Activated CD4-positive, alpha-beta T cell treated with anti-CD3 and anti-CD28 coated beads for 36 hours (primary cell): ENCODE measurements around the gene USP3. TPM values are rescaled to one million over a fixed set of nuclear protein-coding genes. Genes with fewer than 3 reads are reported as not detected.

Experiments
- ATAC-seq: fragments of 200-7000 bp; cut with Tn5 transposase; one replicate; pipeline ENCODE4 v1.10.0; 2021; ENCODE audit warnings: mild to moderate bottlenecking, moderate library complexity
- CTCF ChIA-PET: fragments of 350-600 bp; sonication (Branson Sonifier 250); formaldehyde crosslinking; loops from one replicate; lab custom pipeline; 2021; ENCODE audit warnings: antibody characterized with exemption; lab: Charles Lee
- POLR2A ChIA-PET: fragments of 350-600 bp; sonication (Branson Sonifier 250); formaldehyde crosslinking; loops from one replicate; lab custom pipeline; 2021; ENCODE audit warnings: antibody characterized with exemption, inconsistent platforms; lab: Charles Lee
- DNase-seq: peaks from one replicate; pipeline ENCODE4 v3.0.0-alpha.2; 2020
- H3K27ac Mint-ChIP-seq: one replicate; pipeline ENCODE4 v1.8.0; 2021; ENCODE audit warnings: mixed read lengths
- H3K27me3 Mint-ChIP-seq: one replicate; pipeline ENCODE4 v1.8.0; 2021; ENCODE audit warnings: mixed read lengths
- H3K36me3 Mint-ChIP-seq: one replicate; pipeline ENCODE4 v1.8.0; 2021; ENCODE audit warnings: low read depth, mixed read lengths
- H3K4me1 Mint-ChIP-seq: one replicate; pipeline ENCODE4 v1.8.0; 2021; ENCODE audit warnings: mixed read lengths
- H3K4me3 Mint-ChIP-seq: one replicate; pipeline ENCODE4 v1.8.0; 2021; ENCODE audit warnings: mild to moderate bottlenecking, moderate library complexity, mixed read lengths
- H3K9me3 Mint-ChIP-seq: one replicate; pipeline ENCODE4 v1.8.0; 2021; ENCODE audit warnings: low read depth, mixed read lengths
- intact Hi-C, 2 experiments: fragments of 100-400 bp; cut with DNase I in 1 of 2; cut with micrococcal nuclease in 1 of 2; formaldehyde crosslinking; loops; one replicate each; pipeline versions ENCODE4 v1.14.2 to v1.15.1; 2022 to 2024; cut with DNase I, micrococcal nuclease
- total RNA-seq, 2 experiments: library from RNA; stranded (reverse); gene quantifications; one replicate each; pipeline ENCODE4 v1.2.3, GENCODE V29; 2021

USP3 gene, protein sequence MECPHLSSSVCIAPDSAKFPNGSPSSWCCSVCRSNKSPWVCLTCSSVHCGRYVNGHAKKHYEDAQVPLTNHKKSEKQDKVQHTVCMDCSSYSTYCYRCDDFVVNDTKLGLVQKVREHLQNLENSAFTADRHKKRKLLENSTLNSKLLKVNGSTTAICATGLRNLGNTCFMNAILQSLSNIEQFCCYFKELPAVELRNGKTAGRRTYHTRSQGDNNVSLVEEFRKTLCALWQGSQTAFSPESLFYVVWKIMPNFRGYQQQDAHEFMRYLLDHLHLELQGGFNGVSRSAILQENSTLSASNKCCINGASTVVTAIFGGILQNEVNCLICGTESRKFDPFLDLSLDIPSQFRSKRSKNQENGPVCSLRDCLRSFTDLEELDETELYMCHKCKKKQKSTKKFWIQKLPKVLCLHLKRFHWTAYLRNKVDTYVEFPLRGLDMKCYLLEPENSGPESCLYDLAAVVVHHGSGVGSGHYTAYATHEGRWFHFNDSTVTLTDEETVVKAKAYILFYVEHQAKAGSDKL
- 10 to 100 TPM; 51.1 to 51.7 TPM for total RNA-seq

GRCh38 chr15:63504247-63504978, at the start of gene USP3:
Gene USP3 (plus strand): TSS chr15:63504593. CDS start chr15:63504740, 147 bp downstream.
- CTCF ChIA-PET: interaction anchor here (0.6 to 8.2 kb wide), 9 partner anchors 17 to 952 kb away, joined by 3 to 78 read pairs (median 4); partner anchors contain the start of gene DAPK2
- POLR2A ChIA-PET: interaction anchor here (1.0 to 1.7 kb wide), 5 partner anchors 15 to 96 kb away, joined by 3 to 5 read pairs (median 4); no protein-coding TSS in a partner anchor
- intact Hi-C loops: loop anchor here (1.0 to 10.0 kb wide), 14 partner anchors 25 to 880 kb away; partner anchors contain the start of genes SNX1 (in 2 of the 2), CIAO2A (in 1 of the 2), PCLAF (in 1 of the 2) and PPIB (in 1 of the 2)
- Mint-ChIP-seq H3K9me3 (no peaks in the 10 kb centered on the region), H3K27me3 (no peaks in the 10 kb centered on the region), H3K36me3 (peaks cover 4% of the 10 kb centered on the region), H3K4me1 (peaks cover 74% of the 10 kb centered on the region), H3K4me3 (peak within 1 kb of the TSS; percentile 94), H3K27ac (peak within 1 kb of the TSS; percentile 97)
- DNase-seq: peak; percentile 96
- peak; percentile 53 for ATAC-seq

DNA sequence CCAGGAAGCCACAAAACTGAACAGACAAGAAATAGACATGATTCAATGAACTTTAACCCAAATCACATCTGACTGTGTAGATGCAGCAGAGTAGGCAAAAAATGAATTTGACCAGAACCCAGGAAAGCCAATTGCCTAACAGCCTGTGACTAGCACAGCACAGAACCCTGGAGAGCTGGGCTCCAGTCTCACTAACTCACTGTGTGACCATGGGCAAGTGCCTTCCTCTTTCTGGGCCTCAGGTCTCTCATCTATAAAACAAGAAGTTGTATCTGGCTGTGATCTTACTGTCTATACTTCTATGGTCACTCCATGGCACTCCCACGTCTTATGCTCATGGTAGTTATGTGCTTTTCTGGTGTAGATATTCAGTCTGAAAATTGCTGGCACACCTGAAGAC, 48.1 kb upstream of the USP3 start:
- Mint-ChIP-seq H3K4me3 (no peak overlapping the region), H3K36me3 (no peaks in the 10 kb centered on the region), H3K27me3 (no peaks in the 10 kb centered on the region), H3K27ac (no peak overlapping the region), H3K4me1 (no peaks in the 10 kb centered on the region), H3K9me3 (no peaks in the 10 kb centered on the region)
- ChIA-PET CTCF (no interaction called here), POLR2A (no interaction called here)
- ATAC-seq (no peak), DNase-seq (no peak)
- intact Hi-C loops: no loop called here

GRCh38 chr15:63457379-63457778, 47.0 kb upstream of the USP3 start:
- intact Hi-C loops: no loop called here
- H3K4me1 Mint-ChIP-seq: no peaks in the 10 kb centered on the region
- DNase-seq: no peak
- H3K4me3 Mint-ChIP-seq: no peak overlapping the region
- ATAC-seq: no peak
- no peaks in the 10 kb centered on the region for H3K9me3 Mint-ChIP-seq
- POLR2A ChIA-PET: no interaction called here
- no peaks in the 10 kb centered on the region for H3K27me3 Mint-ChIP-seq
- H3K36me3 Mint-ChIP-seq: no peaks in the 10 kb centered on the region
- H3K27ac Mint-ChIP-seq: no peak overlapping the region
- CTCF ChIA-PET: no interaction called here

- Mint-ChIP-seq H3K9me3 (no peaks in the 10 kb centered on the region), H3K4me3 (no peak overlapping the region), H3K4me1 (no peaks in the 10 kb centered on the region), H3K27me3 (no peaks in the 10 kb centered on the region), H3K27ac (no peak overlapping the region), H3K36me3 (no peaks in the 10 kb centered on the region)
- ChIA-PET CTCF (no interaction called here), POLR2A (no interaction called here)
- DNase-seq (no peak), ATAC-seq (no peak)
- intact Hi-C loops: no loop called here
Observed at GRCh38 chr15:63458026-63458425, 46.4 kb upstream of the USP3 start.

DNA sequence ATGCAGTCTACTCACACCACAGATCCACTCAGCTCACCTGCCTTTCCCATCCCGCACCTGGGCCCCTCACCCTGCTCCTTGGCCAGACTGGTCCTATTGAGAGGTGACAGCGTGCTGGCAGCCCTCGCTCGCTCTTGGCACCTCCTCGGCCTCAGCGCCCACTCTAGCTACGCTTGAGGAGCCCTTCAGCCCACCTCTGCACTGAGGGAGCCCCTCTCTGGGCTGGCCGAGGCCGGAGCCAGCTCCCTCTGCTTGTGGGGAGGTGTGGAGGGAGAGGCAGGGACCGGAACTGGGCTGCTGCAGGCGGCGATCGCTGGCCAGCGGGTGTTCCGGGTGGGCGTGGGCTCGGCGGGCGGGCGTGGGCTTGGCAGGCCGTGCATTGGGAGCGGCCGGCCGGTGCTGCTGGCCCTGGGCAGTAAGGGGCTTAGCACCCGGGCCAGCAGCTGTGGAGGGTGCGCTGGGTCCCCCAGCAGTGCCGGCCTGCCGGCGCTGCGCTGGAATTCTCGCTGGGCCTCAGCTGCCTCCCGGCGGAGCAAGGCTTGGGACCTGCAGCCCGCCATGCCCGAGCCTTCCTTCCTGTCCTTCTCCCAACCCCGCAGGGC, 45.5 kb upstream of the USP3 start:
- ChIA-PET CTCF (interaction anchor here (1.1 kb wide), 1 partner anchor 28 kb away, joined by 3 read pairs; no protein-coding TSS in a partner anchor), POLR2A (no interaction called here)
- no peaks in the 10 kb centered on the region for H3K27me3 Mint-ChIP-seq
- H3K36me3 Mint-ChIP-seq: no peaks in the 10 kb centered on the region
- H3K9me3 Mint-ChIP-seq: no peaks in the 10 kb centered on the region
- no peak for ATAC-seq
- intact Hi-C loops: no loop called here
- H3K4me3 Mint-ChIP-seq: no peak overlapping the region
- H3K4me1 Mint-ChIP-seq: no peaks in the 10 kb centered on the region
- H3K27ac Mint-ChIP-seq: no peak overlapping the region
- no peak for DNase-seq

- CTCF ChIA-PET: interaction anchor here (1.6 kb wide), 1 partner anchor 93 kb away, joined by 6 read pairs; no protein-coding TSS in a partner anchor
- DNase-seq: no peak
- H3K36me3 Mint-ChIP-seq: no peaks in the 10 kb centered on the region
- H3K27ac Mint-ChIP-seq: no peak overlapping the region
- H3K4me1 Mint-ChIP-seq: no peaks in the 10 kb centered on the region
- no peak overlapping the region for H3K4me3 Mint-ChIP-seq
- H3K9me3 Mint-ChIP-seq: no peaks in the 10 kb centered on the region
- no peak for ATAC-seq
- H3K27me3 Mint-ChIP-seq: no peaks in the 10 kb centered on the region
- intact Hi-C loops: loop anchor here in 1 of 2 experiments (10.0 kb wide), 2 partner anchors 264 to 604 kb away; no protein-coding TSS in a partner anchor
- POLR2A ChIA-PET: interaction anchor here (0.8 kb wide), 1 partner anchor 19 kb away, joined by 3 read pairs; no protein-coding TSS in a partner anchor
Observed at GRCh38 chr15:63460210-63461155, 43.9 kb upstream of the USP3 start.

- Mint-ChIP-seq H3K4me3 (no peak overlapping the region), H3K36me3 (no peaks in the 10 kb centered on the region), H3K27ac (no peak overlapping the region), H3K4me1 (peaks cover 2% of the 10 kb centered on the region), H3K9me3 (no peaks in the 10 kb centered on the region), H3K27me3 (no peaks in the 10 kb centered on the region)
- no peak for DNase-seq
- intact Hi-C loops: loop anchor here in 1 of 2 experiments (10.0 kb wide), 2 partner anchors 263 to 603 kb away; no protein-coding TSS in a partner anchor
- ChIA-PET CTCF (interaction anchor here (1.6 kb wide), 1 partner anchor 92 kb away, joined by 6 read pairs; no protein-coding TSS in a partner anchor), POLR2A (no interaction called here)
- ATAC-seq: no peak
Observed at GRCh38 chr15:63461230-63461985, 43.0 kb upstream of the USP3 start.

- intact Hi-C loops: loop anchor here in 1 of 2 experiments (10.0 kb wide), 2 partner anchors 263 to 603 kb away; no protein-coding TSS in a partner anchor
- DNase-seq (no peak), ATAC-seq (no peak)
- ChIA-PET POLR2A (no interaction called here), CTCF (interaction anchor here (0.6 to 1.3 kb wide), 5 partner anchors 14 to 103 kb away, joined by 3 read pairs; no protein-coding TSS in a partner anchor)
- Mint-ChIP-seq H3K27ac (no peak overlapping the region), H3K9me3 (no peaks in the 10 kb centered on the region), H3K4me1 (peaks cover 8% of the 10 kb centered on the region), H3K4me3 (no peak overlapping the region), H3K36me3 (no peaks in the 10 kb centered on the region), H3K27me3 (no peaks in the 10 kb centered on the region)
Observed at GRCh38 chr15:63462088-63462487, 42.3 kb upstream of the USP3 start.

DNA sequence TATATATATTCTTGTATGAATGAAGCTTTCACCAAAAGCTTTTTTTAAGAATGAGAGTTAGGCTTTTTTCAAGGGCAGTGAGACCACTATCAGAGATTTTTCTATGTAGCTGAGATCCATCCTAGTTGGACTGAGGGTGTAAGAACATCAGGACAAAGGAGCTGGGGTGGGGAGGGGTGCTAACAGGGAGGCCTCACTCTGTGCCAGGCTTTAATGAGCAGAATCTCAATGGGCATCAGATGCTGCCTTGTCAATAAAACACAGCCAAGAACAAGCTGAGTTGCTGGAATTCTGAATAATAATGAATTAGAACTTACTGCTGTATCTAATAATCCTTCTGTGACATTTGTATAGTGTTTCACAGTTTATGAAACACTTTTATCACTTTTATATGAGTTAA, 41.4 kb upstream of the USP3 start:
- intact Hi-C loops: loop anchor here in 1 of 2 experiments (10.0 kb wide), 2 partner anchors 262 to 602 kb away; no protein-coding TSS in a partner anchor
- ChIA-PET CTCF (interaction anchor here (0.6 to 1.3 kb wide), 5 partner anchors 15 to 415 kb away, joined by 3 read pairs; no protein-coding TSS in a partner anchor), POLR2A (no interaction called here)
- H3K27me3 Mint-ChIP-seq: no peaks in the 10 kb centered on the region
- H3K9me3 Mint-ChIP-seq: no peaks in the 10 kb centered on the region
- ATAC-seq (no peak), DNase-seq (no peak)
- H3K36me3 Mint-ChIP-seq: no peaks in the 10 kb centered on the region
- peaks cover 12% of the 10 kb centered on the region for H3K4me1 Mint-ChIP-seq
- no peak overlapping the region for H3K27ac Mint-ChIP-seq
- no peak overlapping the region for H3K4me3 Mint-ChIP-seq
